22Rv1 (cell line): ENCODE measurements around the gene TDP1.

Experiments used
- CTCF ChIP-seq: fragments of 450-650 bp; IDR thresholded peaks from 2 replicates; pipeline ENCODE4 v1.5.1; 2017; ENCODE audit warnings: mild to moderate bottlenecking
- ZFX ChIP-seq: fragments of 450-650 bp; IDR thresholded peaks from 2 replicates; pipeline ENCODE4 v1.6.1; 2017; ENCODE audit warnings: antibody characterized with exemption, borderline replicate concordance

- no peak for TF ChIP-seq CTCF
- TF ChIP-seq ZFX = no peak
Measured at GRCh38 chr14:90060965-90061684, 105.4 kb downstream of the TDP1 start.
